ENCODE measurements around the gene TNFSF9.
"Not testable (repeated sequence)": the region's sequence is repeated elsewhere in the genome, so short reads cannot be mapped to it uniquely, and the experiment has no call there.

Gene TNFSF9

GRCh38 chr19:6576869-6577475 lies 46.1 kb downstream of the TNFSF9 start:
- DNase-seq, result no peak

- no peak for DNase-seq
These were observed 46.8 kb downstream of the TNFSF9 start for GRCh38 chr19:6577476-6578125.

- no peak for DNase-seq
These were observed 48.8 kb downstream of the TNFSF9 start for GRCh38 chr19:6579450-6580178.

- no peak for DNase-seq
These were observed 49.5 kb downstream of the TNFSF9 start for GRCh38 chr19:6580313-6580712.

GRCh38 chr19:6582515-6583484 lies 52.0 kb downstream of the TNFSF9 start:
- DNase-seq, result not testable (repeated sequence)
